ENCODE measurements around the gene TEKT1.

DNA sequence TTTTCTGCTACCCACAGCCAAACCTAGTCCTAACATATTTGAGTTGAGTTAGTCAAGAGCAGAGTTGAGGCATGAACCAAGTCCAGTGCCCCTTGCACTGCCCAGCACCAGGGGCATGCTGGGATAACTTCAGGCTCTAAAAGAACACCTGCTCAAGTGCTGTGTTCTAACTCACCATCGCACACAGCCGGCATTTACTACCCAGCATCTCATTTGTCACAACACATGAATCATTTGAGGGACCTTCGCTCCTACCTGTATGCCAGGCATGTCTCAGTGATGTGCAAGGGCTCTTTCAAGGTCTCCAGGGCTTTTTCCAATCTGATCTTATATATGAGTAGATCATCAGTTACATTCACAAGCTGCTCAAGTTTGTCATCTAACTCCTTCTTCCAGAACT lies 12.6 kb downstream of the TEKT1 start:
- no peak for TF ChIP-seq CTCF (IDR thresholded peaks at IDR 0.05)
- TF ChIP-seq POLR2A (IDR thresholded peaks at IDR 0.05), result no peak
